Measurements from ENCODE around the gene NOLC1.

DNA sequence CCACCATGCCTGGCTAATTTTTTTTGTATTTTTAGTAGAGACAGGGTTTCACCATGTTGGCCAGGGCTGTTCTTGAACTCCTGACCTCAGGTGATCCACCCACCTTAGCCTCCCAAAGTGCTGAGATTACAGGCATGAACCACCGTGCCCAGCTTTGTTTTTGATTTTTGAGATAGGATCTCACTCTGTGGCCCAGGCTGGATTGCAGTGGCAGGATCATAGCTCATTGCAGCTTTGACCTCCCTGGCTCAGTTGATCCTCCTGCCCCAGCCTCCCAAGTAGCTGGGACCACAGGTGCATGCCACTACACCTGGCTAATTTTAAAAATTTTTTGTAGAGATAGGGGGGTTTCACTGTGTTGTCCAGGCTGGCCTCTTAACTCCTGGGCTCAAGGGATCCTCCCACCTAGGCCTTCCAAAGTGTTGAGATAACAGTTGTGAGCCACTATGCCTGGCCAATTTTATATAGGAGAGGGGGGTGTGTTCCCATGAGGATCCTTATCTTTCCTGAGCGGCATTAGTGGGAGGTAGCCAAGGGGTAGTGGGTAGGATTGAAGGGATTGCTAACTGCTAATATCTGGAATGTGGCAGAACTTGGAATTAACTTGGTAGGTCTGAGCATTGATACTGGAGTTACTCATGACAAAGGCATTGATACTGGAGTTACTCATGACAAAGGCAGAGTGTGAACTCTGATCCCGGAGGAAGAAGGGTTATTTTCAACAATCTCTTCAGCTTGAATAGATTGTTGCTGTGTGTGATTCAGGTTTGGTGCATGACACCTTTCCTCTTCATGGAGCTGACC is 1.0 kb upstream of the NOLC1 start:
- TF ChIP-seq, protein P1, sequence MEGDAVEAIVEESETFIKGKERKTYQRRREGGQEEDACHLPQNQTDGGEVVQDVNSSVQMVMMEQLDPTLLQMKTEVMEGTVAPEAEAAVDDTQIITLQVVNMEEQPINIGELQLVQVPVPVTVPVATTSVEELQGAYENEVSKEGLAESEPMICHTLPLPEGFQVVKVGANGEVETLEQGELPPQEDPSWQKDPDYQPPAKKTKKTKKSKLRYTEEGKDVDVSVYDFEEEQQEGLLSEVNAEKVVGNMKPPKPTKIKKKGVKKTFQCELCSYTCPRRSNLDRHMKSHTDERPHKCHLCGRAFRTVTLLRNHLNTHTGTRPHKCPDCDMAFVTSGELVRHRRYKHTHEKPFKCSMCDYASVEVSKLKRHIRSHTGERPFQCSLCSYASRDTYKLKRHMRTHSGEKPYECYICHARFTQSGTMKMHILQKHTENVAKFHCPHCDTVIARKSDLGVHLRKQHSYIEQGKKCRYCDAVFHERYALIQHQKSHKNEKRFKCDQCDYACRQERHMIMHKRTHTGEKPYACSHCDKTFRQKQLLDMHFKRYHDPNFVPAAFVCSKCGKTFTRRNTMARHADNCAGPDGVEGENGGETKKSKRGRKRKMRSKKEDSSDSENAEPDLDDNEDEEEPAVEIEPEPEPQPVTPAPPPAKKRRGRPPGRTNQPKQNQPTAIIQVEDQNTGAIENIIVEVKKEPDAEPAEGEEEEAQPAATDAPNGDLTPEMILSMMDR (IDR thresholded peaks at IDR 0.05; ENCODE audit: poor library complexity), result no peak
- no peak for TF ChIP-seq EZH2phosphoT487 (IDR thresholded peaks at IDR 0.05; ENCODE audit: low read depth, severe bottlenecking, unreplicated experiment)
- TF ChIP-seq EZH2 (IDR thresholded peaks at IDR 0.05; ENCODE audit: borderline replicate concordance), result no peak
